Measurements from ENCODE around the gene SEMA3D.

Gene SEMA3D

DNA sequence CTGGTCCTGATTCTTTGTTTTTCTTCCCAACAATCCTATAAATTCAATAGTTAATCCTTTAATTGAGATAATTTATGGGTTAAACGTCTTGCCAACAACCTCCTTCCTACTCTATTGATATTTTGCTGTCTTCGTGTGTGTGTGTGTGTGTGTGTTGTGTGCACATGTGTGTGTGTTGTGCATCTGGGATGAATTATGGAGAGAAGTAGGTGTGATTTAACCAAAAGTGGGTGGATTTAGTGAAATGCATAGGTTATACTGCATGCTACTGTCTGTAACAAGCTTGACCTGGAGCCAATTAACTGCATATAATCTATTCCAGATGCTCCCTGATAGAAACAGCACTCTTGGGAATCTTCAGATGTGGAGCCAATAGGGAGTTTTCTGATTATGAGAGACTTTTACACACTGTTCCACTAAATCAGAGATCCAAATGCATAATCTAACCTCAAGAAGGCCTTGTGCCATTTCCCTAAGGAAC, 61.2 kb downstream of the SEMA3D start:
- DNase-seq (ENCODE audit: low spot score): no peak

DNA sequence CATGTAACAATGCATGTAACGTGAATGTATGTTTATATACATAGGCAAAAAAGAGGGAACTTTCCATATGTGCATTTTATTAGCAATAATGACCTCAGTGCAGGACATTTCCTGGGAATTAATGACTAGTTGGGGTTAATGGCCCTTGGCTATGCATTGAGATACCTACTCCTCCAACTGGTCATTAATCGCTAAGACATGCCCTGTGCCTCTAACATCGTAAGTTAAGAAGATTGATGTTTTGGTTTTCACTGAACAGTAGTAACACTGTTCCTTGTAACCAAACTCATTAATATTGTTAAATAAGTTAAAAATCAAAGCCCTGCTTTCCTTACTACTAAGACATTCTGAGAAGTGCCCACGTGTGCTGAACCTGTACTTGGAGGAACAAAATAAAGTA, 61.7 kb downstream of the SEMA3D start:
- DNase-seq (ENCODE audit: low spot score): no peak

- no peak for DNase-seq (ENCODE audit: low spot score)
Observed at GRCh38 chr7:85119934-85120333, 66.9 kb downstream of the SEMA3D start.

- no peak for DNase-seq (ENCODE audit: low spot score)
Observed at GRCh38 chr7:85115862-85116261, 71.0 kb downstream of the SEMA3D start.

- no peak for DNase-seq (ENCODE audit: low spot score)
Observed at GRCh38 chr7:85115006-85115405, 71.8 kb downstream of the SEMA3D start.

- DNase-seq (ENCODE audit: low spot score): no peak
Observed at GRCh38 chr7:85114342-85114741, 72.5 kb downstream of the SEMA3D start.

GRCh38 chr7:85111761-85112160, 75.1 kb downstream of the SEMA3D start:
- no peak for DNase-seq (ENCODE audit: low spot score)

DNA sequence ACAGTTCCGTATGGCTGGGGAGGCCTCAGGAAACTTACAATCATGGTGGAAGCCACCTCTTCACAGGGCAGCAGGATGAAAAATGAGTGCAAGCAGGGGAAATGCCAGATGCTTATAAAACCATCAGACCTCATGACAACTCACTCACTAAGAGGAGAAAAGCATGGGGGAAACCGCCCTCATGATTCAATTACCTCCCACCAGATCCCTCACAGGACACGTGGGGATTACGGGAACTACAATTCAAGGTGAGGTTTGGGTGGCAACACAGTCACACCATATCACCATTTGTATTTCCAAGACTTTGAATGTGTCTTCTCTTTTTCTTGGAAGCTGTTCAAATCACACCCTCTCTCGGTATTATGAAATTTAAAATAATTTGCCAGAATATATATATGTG, 80.1 kb downstream of the SEMA3D start:
- no peak for DNase-seq (ENCODE audit: low spot score)

- DNase-seq (ENCODE audit: low spot score): no peak
Observed at GRCh38 chr7:85104432-85105205, 82.2 kb downstream of the SEMA3D start.

- DNase-seq (ENCODE audit: low spot score): no peak
Observed at GRCh38 chr7:85103962-85104361, 82.9 kb downstream of the SEMA3D start.

GRCh38 chr7:85103357-85103756, 83.5 kb downstream of the SEMA3D start:
- DNase-seq (ENCODE audit: low spot score): no peak

DNA sequence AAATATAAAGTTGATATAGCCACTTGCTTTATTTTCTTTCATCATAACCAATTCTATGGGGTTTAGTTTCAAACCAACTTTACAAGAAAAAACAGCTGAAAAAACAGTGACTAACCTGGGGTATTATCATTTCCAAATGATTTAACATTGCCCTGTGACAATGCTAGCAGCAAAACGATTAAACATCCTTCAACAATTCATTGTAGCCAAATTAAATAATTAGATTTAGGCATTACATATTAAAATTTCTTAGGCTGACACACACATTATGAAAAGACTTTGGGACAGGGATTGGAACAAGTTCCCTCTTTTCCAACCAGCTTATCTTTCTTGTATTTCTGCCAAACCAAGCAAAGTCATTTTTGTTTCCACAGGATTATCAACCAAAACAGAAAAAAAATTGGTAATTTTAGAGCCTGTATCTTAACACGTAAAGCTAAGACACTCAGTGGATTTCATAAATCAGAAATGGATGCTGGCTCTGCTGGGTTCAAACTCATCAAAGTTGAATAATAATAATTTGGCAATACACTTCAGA, 84.0 kb downstream of the SEMA3D start:
- no peak for DNase-seq (ENCODE audit: low spot score)

DNA sequence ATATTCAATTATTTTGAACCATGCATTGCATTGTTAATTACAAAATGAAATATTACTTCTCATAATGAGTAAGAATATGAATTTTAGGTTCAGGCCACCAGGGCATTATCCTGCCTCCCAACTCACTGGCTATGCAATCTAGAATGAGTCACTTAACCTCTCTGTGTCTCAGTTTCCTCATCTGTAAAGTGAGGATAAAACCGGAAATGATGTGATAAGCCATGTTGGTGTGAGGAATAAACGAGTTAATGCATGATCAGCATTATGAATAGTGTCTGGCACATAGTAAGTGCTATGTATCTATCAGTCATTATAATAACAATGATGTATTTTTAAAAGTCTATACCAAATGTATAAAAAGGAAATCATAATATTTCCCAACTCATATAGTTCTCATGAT, 85.5 kb downstream of the SEMA3D start:
- no peak for DNase-seq (ENCODE audit: low spot score)

DNA sequence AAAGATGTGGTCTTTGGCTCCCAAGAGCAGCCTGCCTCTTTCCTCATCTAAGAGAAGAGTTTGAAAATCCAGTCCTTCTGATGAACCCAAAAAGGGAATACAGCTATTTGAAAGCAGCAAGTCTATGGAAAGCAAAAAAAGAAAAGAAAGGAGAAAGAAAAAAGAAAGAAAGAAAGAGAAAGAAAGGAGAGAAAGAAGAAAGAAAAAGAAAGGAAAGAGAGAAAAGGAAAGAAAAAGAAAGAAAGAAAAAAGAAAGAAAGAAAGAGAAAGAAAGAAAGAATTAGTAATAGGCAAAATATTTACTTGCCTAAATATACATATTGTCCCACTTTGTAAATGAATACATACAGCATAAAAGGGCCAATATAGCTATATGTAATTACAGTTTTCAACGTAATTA, 89.0 kb downstream of the SEMA3D start:
- no peak for DNase-seq (ENCODE audit: low spot score)

GRCh38 chr7:85095806-85096205, 91.0 kb downstream of the SEMA3D start:
- DNase-seq (ENCODE audit: low spot score): no peak

- DNase-seq (ENCODE audit: low spot score): no peak
Observed at GRCh38 chr7:85095366-85095765, 91.5 kb downstream of the SEMA3D start.

- DNase-seq (ENCODE audit: low spot score): no peak
Observed at GRCh38 chr7:85094046-85094725, 92.7 kb downstream of the SEMA3D start.

- DNase-seq (ENCODE audit: low spot score): no peak
Observed at GRCh38 chr7:85091565-85091928, 95.3 kb downstream of the SEMA3D start.

DNA sequence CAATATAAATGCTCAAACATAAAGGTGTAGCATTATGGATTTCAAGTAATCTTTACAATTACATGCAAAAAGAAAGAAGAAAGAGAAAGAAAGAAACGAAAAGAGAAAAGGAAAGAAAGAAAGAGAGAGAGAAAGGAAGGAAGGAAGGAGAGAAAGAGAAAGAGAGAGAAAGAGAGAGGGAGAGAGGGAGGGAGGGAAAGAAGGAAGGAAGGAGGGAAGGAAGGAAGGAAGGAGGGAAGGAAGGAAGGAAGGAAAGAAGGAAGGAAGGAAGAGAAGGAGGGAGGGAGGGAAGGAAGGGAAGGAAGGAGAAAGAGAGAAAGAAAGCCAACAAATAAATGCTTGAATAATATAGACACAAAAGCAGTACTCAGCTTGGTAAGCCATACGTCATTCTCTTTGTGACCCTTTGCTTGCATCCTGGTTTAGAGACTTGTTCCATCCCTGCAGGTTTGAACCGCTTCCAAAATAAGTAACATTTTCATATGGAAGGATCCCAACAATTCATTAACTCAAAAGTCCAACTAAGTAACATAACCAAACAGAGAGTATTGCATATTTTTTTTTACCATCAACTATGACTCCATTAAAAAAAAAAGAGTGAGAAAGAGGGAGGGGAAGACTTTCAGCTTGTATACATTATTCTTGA, 95.8 kb downstream of the SEMA3D start:
- DNase-seq (ENCODE audit: low spot score): no peak

DNA sequence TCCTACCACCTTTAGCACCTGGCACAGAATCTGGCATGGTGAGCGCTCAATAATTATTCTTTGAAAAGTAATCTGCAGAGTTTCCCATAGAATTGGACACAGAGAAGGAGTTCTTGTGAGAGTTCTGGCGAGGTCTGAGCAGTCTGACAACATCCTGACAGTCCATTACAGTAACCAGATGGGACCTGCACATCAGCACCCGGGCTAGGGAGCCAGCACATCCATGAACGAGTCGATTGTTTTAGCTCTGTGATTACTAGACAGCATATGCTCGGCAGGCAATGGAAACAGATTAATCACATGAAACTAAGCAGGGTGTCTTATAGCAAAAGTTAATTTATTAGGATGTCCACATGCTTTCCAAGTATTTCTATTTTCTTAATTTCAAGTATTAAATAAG, 96.7 kb downstream of the SEMA3D start:
- DNase-seq (ENCODE audit: low spot score): no peak

GRCh38 chr7:85081846-85082245, 105.0 kb downstream of the SEMA3D start:
- DNase-seq (ENCODE audit: low spot score): no peak

- DNase-seq (ENCODE audit: low spot score): no peak
Observed at GRCh38 chr7:85081392-85081791, 105.5 kb downstream of the SEMA3D start.

- DNase-seq (ENCODE audit: low spot score): no peak
Observed at GRCh38 chr7:85079434-85079833, 107.4 kb downstream of the SEMA3D start.

Data from NAMALWA (cell line).